Stimulated activated CD8-positive, alpha-beta memory T cell treated with anti-CD3 and anti-CD28 coated beads, Interleukin-15, amount 100 ng/mL, for 4 hours (primary cell): ENCODE data around the gene SHANK1.

Experiments
- DNase-seq, 2 donors: peaks; one replicate each; pipeline ENCODE4 v3.0.0-alpha.2; 2020; ENCODE audit warnings: low read depth in 2 of 2

The SHANK1 gene

DNA sequence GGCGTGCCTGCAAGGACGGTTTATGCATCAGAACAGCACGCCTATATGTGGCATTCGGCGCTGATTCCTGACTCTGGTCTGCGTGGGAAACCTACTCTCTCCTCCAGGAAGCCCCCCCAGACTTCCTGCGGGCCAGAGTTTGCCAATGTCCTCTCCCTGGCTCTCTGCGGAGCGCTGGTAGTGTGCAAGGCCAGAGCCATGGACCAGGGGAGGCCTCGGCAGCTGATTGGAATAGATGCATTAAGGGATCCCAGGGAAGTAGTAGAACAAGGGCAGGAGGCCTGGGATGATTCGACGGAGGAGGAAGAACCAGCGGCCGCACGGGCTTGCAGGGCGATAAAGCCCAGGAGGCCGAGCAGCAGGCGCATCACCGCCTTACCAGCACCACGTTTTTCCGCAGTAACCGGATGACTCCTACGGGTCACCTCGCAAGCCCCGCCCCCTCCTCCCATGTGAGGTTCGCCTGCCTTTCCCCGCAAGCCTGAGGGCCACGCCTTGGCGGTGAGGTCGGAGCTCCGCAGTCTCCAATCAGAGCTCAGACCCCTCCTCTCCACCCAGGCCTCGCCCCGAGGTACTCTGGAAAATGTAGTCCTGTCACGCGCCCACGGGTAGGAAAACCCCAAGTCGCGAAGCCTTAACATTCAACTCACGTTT, 8.6 kb upstream of the SHANK1 start:
- DNase-seq: peak; percentile 71 to 81

GRCh38 chr19:50725911-50726230, 6.3 kb upstream of the SHANK1 start:
- DNase-seq: no peak

GRCh38 chr19:50725218-50725910, 5.8 kb upstream of the SHANK1 start:
- no peak for DNase-seq

- DNase-seq: peak; percentile 90 to 92
Observed at GRCh38 chr19:50724522-50725217, 5.1 kb upstream of the SHANK1 start.

GRCh38 chr19:50723735-50724521, 4.3 kb upstream of the SHANK1 start:
- no peak for DNase-seq

DNA sequence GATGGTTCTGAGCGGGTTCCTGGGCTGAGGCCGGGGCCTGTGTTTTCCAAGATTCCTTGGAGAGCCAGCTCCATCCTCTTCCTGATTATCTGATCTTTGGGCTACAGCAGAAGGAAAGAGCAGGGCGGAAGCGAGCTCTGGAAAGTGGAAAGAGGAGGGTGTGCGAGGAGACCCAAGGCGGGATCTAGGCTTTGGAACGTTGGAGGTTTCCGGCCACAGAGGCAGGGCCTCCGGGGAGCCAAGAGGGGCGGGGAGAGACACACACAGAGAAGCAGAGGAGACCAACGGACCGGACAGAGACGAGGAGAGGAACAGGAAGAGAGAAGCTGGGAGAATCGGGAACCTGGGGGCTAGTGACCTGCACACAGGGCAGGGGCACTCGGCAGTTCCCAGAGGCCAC, 3.5 kb upstream of the SHANK1 start, which contains the start of gene CLEC11A:
Gene CLEC11A, plus strand, starts transcription at position 296 of the 400 bp plus-strand sequence. CDS start 162 bp downstream, outside the sequence.
- no peak for DNase-seq

DNA sequence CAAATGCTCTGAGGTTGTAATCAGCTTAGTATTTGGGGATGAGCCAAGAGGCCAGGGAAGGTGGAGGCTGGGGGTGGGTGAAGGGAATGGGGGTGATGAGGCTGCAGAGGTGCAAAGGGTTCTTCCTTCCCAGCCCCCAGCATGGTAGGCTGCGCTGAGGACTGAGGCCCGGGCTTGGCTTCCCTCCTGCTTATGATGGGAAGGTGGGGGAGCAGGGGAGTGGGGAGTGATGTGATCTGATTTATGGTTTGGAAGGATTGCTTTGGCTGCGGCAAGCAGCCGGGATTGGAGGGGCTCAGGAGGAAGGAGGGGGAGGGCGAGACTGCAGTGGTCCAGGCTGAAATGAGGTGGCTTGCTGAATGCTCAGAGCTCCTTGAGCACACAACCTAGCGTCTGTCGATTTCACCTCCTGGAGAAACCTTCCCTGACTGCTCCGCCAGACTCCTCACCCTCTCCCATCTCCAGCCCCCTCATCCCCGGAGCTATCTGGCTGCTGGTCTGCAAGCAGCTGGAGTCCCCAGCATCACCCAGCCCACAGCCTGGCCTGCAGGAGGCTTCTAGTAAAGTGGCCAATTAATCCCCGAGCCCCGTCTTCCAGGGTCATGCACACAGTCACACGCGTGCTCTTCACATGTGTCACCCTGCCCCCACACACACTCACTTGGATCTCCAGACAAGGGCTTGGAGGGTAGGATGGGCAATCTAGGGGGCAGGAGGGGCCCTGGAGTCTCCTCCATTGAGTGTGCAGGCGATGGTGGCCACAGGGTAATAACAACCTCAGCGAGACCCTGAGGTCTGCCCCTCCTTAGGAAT, 2.8 kb upstream of the SHANK1 start:
- DNase-seq: no peak

- DNase-seq: no peak
Observed at GRCh38 chr19:50721441-50722137, 2.0 kb upstream of the SHANK1 start.

GRCh38 chr19:50720921-50721381, 1.3 kb upstream of the SHANK1 start:
- no peak for DNase-seq

DNA sequence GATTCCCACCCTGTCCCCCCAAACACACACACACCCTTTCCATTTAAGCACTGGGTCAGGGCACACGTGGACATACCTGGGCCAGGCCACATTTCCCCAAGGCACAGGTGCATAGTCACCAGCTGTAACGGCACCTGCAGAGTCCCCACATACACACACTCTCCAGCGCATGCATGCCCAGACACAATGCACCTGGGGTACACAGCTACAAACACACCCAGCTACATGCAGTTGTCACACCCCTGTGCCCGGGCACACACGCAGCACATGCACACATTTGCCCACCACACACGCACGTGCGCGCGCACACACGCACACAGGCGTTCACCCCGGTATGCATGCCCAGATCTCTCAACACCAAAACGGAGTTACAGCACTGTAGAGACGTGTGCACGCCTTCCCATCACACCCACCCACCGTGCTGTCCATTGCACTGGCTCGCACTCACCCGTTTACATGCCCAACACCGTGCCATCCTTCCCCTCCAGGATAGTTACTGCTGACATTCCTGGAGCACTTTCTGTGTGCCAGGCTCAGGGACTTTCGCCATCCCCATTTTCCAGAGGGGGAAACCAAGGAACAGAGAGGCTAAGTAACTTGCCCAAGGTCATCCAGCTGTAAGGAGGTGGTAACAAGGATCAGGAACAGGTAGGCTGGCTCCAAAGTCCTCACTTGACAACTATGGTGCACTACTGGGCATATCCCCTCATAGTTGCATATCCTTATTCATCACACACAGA, 749 bp upstream of the SHANK1 start:
- no peak for DNase-seq

DNA sequence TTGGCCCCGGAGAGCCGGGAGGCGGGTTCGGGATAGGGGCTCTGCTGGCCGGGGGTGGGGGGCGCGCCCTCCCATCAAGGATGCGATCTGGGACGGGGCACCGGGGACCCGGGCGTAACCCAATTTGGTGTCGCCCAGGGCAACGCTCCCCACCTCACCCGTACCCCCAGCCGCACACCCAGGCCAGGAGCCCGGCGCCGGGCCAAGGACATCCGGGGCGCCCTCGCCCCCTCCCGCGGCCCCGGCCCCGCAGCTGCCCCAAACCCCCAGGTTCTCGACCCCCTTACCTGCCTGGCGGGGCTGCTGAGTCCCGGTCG, 525 bp downstream of the SHANK1 start:
- no peak for DNase-seq

DNA sequence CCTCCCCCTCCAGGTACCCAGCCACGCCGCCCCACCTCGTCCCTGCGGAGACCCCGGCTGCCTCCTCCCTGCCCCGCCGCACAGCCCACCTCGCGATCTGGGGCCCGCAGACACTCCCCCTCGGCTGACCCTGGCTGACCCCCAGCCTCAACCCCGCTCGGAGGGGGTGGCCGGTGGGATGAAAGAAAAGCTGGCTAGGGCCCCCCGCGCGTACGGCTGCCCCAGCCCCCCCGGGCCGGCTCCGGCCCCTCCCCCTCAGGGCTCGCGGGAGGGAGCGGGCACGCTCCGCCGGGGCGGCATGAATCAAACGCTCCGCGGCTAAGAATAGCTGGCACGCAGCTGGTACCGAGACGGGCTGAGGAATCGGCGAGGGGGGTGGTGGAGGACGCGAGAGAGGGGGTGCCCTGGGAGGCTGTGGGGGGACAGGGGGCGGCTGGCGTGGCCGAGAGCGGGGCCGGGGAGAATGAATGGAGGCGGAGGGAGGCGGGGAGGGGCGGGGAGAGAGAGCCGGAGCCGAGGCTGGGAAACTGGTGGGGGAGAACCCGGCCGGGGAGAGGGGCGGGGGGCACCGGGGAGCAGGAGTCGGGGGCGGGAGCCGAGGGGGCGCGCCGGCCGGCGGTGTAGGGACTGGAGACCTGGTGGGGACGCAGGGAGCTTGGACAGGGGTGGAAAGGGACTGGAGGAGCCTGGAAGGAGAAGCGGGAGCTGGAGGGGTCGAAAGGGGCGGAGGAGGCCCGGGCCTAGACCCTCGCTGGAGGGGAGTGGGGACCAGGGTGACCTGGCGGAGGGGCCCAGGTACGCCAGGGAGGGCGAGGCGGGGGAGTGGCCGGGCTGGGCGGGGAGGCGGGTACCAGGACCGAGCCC, 1.1 kb downstream of the SHANK1 start:
- DNase-seq: peak in 1 of 2 donors; percentile 17

DNA sequence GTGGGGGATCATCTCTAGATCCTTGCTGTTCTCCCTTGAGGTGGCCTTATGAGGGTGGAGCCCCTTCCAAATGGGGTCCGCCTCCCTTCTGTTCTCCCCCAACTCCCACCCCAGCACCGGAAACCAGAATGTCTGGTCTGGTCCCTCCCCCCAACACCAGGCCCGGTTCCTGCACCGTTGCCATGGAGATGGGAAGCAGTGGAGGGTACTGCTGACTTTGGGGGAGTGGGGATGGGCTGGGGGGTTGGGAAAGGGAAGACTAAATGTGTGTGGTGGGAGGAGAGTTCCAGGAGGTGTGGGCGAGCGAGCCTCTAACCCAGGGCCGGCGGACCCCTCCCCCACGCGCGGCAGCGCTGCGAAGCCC, 1.7 kb downstream of the SHANK1 start:
- no peak for DNase-seq

DNA sequence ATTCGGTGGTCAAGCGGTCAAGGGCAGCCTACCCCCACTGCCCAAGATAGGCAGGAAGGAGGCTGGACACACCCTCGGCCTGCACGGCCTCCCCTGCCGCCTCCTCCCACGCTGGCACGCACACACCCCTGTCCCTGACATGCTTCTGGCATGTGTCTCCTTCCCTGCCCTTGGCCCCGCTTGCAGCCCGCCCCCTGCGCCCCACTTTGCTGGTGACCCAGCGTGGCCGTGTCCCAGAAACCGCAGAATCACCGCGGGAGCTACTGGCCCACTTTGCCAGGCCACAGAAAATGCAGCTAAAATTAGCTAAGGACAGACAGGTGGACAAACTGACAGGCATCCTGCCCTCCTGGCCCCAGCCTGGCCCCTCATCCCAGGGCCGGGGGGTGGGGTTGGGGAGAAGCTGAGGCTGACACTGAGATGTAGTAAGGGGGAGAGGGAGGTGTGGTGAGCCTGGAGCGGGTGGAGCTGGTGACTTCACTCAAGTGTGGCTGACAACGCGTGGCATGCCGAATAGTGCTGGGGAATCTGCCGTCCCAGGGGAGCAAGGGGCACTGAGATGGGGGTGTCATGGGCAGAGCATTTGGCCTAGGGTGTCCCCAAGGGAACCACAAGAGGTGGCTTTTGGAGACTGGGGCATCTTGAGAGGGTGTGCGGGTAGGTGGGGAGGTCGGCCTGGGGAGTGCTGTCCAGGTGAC, 2.4 kb downstream of the SHANK1 start:
- no peak for DNase-seq

DNA sequence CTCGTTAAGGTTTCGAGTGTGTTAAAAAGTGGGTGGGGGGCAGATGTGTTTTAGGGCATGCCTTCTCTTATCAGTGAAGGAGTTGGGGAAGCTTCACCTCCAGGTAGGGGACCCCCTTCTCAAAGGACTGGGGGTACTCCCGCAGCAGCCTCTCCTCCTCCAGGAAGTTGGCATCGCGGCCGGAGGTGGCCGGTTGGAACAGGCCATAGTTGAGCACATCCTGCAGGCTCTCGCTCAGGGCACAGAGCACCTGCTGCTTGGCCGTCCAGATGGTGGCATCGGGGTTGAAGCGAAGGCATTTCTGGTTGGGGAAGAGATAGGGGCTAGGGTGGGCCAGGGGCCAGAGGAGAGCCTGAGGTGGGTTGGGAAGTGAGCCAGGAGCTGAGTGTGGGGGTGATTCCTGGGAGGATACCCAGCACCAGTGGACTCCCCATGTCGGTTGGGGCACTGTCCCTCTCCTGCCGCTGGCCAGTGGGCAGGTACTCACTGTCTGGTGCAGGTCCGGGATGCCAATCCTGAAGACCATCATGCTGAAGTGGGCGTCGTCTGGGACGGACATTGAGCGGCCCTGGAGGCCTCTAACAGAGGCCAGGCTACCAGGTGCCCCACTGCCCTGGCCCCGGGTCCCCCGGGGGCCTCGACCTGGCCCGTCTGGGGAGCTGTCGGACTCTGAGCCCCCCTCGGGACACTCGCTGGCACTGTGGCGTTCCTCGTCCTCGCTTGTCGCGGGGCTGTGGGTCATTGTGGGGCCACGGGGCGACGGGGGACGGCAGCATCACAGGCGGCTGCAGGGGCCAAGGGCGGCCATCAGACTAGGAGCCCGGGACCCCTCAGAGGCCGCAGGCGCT, 3.2 kb downstream of the SHANK1 start:
- DNase-seq: no peak

DNA sequence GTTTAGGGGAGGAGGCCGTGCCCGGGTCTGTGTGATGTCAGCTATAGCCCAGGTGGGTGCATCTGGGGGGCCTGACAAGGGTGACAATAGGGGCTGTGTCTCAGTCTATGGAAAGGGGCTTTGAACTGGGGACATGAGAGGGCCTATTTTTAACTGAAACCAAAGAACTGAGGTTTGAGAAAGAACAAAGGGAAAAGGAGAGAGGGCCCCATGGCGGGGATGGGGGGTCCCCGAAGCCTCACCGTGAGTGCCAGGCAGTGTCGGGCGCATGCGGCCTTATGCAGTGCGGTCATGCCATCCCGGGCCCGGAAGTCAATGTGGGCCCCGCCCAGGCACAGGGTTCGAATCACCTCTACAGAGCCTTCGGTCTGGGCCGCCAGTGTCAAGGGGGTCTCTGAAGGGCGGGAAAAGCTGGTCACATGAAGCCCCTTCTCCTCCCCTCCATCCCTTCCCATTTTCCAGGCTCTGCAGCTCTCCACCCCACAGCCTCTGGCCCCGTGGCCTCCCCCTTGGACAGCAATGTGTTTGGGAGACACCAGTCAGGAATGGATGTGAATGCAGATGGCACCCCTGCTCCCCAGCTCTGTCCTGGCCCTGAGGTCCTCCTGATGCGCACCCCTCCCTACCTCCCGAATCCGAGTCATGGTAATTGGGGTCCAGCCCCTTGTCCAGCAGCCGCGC, 5.9 kb downstream of the SHANK1 start:
- no peak for DNase-seq

- DNase-seq: no peak
Observed at GRCh38 chr19:50712833-50713232, 6.8 kb downstream of the SHANK1 start.
